Activated CD8-positive, alpha-beta memory T cell treated with anti-CD3 and anti-CD28 coated beads, Interleukin-2, amount 10 ng/mL, durations not matched to agents 7 days and 5 days (primary cell): Measurements from ENCODE around the gene CROCC2. TPM values are rescaled to one million over a fixed set of nuclear protein-coding genes. Genes with fewer than 3 reads are reported as not detected.

Experiments
- ATAC-seq: fragments of 150-1000 bp; cut with Tn5 transposase; one replicate; pipeline ENCODE4 v1.10.0; 2021; ENCODE audit warnings: moderate library complexity
- CTCF ChIA-PET: fragments of 350-600 bp; sonication (Branson Sonifier 250); formaldehyde crosslinking; loops from one replicate; lab custom pipeline; 2021; ENCODE audit warnings: antibody characterized with exemption; lab: Charles Lee
- DNase-seq: peaks from one replicate; pipeline ENCODE4 v3.0.0-alpha.2; 2020
- H3K27ac Mint-ChIP-seq: one replicate; pipeline ENCODE4 v1.8.0; 2021; ENCODE audit warnings: mild to moderate bottlenecking, mixed read lengths
- H3K27me3 Mint-ChIP-seq: one replicate; pipeline ENCODE4 v1.8.0; 2021; ENCODE audit warnings: mixed read lengths
- H3K36me3 Mint-ChIP-seq: one replicate; pipeline ENCODE4 v1.8.0; 2021; ENCODE audit warnings: mild to moderate bottlenecking, mixed read lengths
- H3K4me1 Mint-ChIP-seq: one replicate; pipeline ENCODE4 v1.8.0; 2021; ENCODE audit warnings: mixed read lengths
- H3K4me3 Mint-ChIP-seq: one replicate; pipeline ENCODE4 v1.8.0; 2021; ENCODE audit warnings: mild to moderate bottlenecking, moderate library complexity, mixed read lengths
- H3K9me3 Mint-ChIP-seq: one replicate; pipeline ENCODE4 v1.8.0; 2022; ENCODE audit warnings: low read depth, mixed read lengths
- total RNA-seq, 2 experiments: library from RNA; stranded (reverse); gene quantifications; one replicate each; pipeline ENCODE4 v1.2.3, GENCODE V29; 2021

The CROCC2 gene
- total RNA-seq, 2 experiments from 2014 or later, result not detected

- ATAC-seq (no peak), DNase-seq (no peak)
- Mint-ChIP-seq H3K36me3 (no peaks in the 10 kb centered on the region), H3K4me3 (no peak overlapping the region), H3K9me3 (no peaks in the 10 kb centered on the region), H3K4me1 (no peaks in the 10 kb centered on the region), H3K27me3 (no peaks in the 10 kb centered on the region), H3K27ac (no peak overlapping the region)
- CTCF ChIA-PET, result no interaction called here
Measured at GRCh38 chr2:240872317-240873097, 33.6 kb upstream of the CROCC2 start.

- CTCF ChIA-PET, result no interaction called here
- no peaks in the 10 kb centered on the region for H3K4me1 Mint-ChIP-seq
- H3K27ac Mint-ChIP-seq, result no peak overlapping the region
- ATAC-seq (no peak), DNase-seq (no peak)
- H3K27me3 Mint-ChIP-seq, result no peaks in the 10 kb centered on the region
- H3K4me3 Mint-ChIP-seq, result no peak overlapping the region
- no peaks in the 10 kb centered on the region for H3K9me3 Mint-ChIP-seq
- no peaks in the 10 kb centered on the region for H3K36me3 Mint-ChIP-seq
Measured at GRCh38 chr2:240873098-240873788, 32.9 kb upstream of the CROCC2 start.

DNA sequence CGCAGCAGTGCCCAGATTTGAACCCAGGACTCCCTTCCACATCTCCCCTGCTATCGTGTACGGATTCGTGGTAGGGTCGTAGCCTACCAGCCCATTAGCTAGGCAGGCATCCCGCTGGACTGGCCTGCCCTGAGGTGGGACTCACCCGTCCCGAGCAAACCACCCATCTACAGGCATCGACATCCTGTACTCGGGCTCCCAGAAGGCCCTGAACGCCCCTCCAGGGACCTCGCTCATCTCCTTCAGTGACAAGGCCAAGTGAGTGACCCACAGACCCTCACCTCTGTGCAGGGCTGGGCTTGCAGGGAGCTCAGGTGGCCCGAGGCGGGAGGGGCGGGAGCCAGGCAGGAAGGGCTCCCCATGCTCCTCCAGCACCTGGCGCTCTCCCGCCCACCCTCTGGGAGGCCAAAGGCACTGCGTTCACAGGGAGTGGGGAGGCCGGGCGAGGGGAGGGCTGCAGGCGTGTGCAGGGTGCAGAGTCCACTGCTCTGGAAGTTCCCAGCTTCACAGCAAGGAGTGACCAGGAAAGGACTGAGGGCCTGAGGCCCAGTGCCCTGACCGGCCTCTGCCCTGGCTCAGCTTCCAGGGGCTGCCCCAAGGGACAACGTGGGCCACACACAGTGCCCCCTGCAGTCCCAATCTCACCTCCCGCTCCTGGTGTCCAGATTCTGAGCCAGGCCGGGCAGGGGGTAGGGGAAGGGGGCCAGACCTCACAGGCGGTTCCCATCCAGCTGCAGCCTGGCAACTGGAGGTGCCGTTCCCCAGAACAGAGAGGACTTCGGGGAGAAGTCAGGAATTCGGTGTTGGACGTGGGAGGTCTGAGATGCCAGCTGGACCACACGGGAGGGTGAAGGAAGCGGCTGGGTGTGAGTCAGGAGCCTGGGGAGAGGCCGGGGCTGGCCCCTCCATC, 32.1 kb upstream of the CROCC2 start:
- Mint-ChIP-seq H3K4me3 (no peak overlapping the region), H3K4me1 (no peaks in the 10 kb centered on the region), H3K27ac (no peak overlapping the region), H3K9me3 (no peaks in the 10 kb centered on the region), H3K27me3 (no peaks in the 10 kb centered on the region), H3K36me3 (no peaks in the 10 kb centered on the region)
- CTCF ChIA-PET, result no interaction called here
- ATAC-seq, result no peak
- DNase-seq, result no peak

- Mint-ChIP-seq H3K27ac (no peak overlapping the region), H3K4me3 (no peak overlapping the region), H3K9me3 (no peaks in the 10 kb centered on the region), H3K36me3 (no peaks in the 10 kb centered on the region), H3K27me3 (no peaks in the 10 kb centered on the region), H3K4me1 (no peaks in the 10 kb centered on the region)
- ATAC-seq (no peak), DNase-seq (no peak)
- CTCF ChIA-PET, result no interaction called here
Measured at GRCh38 chr2:240874715-240875227, 31.4 kb upstream of the CROCC2 start.

- no peaks in the 10 kb centered on the region for H3K4me1 Mint-ChIP-seq
- no peak overlapping the region for H3K4me3 Mint-ChIP-seq
- H3K27ac Mint-ChIP-seq, result no peak overlapping the region
- CTCF ChIA-PET, result no interaction called here
- H3K9me3 Mint-ChIP-seq, result no peaks in the 10 kb centered on the region
- ATAC-seq, result no peak
- no peaks in the 10 kb centered on the region for H3K36me3 Mint-ChIP-seq
- H3K27me3 Mint-ChIP-seq, result no peaks in the 10 kb centered on the region
- DNase-seq, result no peak
Measured at GRCh38 chr2:240875228-240876034, 30.7 kb upstream of the CROCC2 start.

GRCh38 chr2:240876035-240876474, 30.1 kb upstream of the CROCC2 start:
- no peaks in the 10 kb centered on the region for H3K9me3 Mint-ChIP-seq
- CTCF ChIA-PET, result no interaction called here
- ATAC-seq (no peak), DNase-seq (no peak)
- no peaks in the 10 kb centered on the region for H3K36me3 Mint-ChIP-seq
- H3K27ac Mint-ChIP-seq, result no peak overlapping the region
- no peak overlapping the region for H3K4me3 Mint-ChIP-seq
- H3K4me1 Mint-ChIP-seq, result no peaks in the 10 kb centered on the region
- no peaks in the 10 kb centered on the region for H3K27me3 Mint-ChIP-seq

GRCh38 chr2:240876475-240877251, 29.5 kb upstream of the CROCC2 start:
- DNase-seq (no peak), ATAC-seq (no peak)
- Mint-ChIP-seq H3K4me3 (no peak overlapping the region), H3K9me3 (no peaks in the 10 kb centered on the region), H3K27ac (no peak overlapping the region), H3K36me3 (no peaks in the 10 kb centered on the region), H3K27me3 (no peaks in the 10 kb centered on the region), H3K4me1 (no peaks in the 10 kb centered on the region)
- CTCF ChIA-PET, result no interaction called here

DNA sequence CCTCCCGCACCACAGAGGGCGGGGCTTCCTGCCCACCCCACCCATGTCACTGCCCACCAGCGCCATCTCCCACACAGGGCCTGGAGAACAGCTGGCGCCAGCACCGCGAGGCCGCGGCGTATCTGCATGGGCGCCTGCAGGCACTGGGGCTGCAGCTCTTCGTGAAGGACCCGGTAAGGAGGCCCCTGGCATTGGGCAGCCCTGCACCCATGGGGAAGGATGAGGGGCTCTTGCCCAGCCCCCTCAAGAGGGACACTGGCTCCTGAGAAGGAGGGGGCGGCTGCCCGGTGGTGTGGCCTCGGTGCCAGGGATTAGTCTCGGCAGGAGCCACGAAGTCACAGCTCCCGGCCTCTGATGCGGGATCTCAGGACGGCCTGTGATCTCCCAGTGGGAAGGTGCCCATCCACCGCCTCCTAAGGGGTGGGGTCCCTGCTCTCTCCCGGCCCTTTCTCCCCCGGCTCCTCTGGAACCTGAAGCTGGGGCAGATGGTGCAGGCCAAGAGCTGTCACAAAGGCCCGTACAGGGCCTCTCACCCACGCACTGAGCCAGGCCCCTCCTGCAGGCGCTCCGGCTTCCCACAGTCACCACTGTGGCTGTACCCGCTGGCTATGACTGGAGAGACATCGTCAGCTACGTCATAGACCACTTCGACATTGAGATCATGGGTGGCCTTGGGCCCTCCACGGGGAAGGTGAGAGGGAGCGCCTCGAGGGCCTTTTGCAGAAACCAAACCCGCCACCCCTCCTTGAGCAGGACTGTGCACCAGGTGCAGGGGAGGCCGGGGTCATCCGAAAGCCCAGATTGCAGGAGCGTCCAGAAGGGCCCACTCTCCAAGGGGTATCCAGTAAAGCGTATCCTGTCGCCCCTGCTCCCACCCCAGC, 28.4 kb upstream of the CROCC2 start:
- Mint-ChIP-seq H3K27ac (no peak overlapping the region), H3K4me3 (no peak overlapping the region), H3K27me3 (peaks cover 2% of the 10 kb centered on the region), H3K9me3 (no peaks in the 10 kb centered on the region), H3K36me3 (no peaks in the 10 kb centered on the region), H3K4me1 (no peaks in the 10 kb centered on the region)
- ATAC-seq (no peak), DNase-seq (no peak)
- CTCF ChIA-PET, result no interaction called here

DNA sequence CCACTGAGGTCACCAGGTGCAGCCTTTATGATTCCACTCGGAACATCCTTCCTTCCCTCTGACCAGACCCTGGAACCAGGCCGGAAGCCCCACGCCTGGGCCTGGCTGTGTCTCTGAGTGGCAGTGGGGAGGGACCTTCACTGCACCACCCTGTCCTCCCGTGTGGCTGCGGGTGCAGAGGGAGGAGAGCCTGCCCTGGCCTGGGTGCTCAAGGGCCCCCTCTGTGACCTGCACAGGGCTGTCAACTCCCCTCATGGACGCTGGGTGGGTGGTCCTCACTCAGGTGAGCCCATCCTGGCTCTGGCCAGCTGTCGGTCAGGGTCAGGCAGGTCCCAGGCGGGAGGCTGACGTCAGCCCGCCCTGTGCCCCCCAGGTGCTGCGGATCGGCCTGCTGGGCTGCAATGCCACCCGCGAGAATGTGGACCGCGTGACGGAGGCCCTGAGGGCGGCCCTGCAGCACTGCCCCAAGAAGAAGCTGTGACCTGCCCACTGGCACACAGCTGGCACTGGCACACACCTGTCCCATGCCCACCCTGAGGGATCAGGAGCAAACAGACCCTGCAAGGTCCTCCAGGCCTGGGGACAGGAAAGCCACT, 27.7 kb upstream of the CROCC2 start:
- Mint-ChIP-seq H3K4me3 (no peak overlapping the region), H3K9me3 (no peaks in the 10 kb centered on the region), H3K36me3 (no peaks in the 10 kb centered on the region), H3K27me3 (peaks cover 2% of the 10 kb centered on the region), H3K27ac (no peak overlapping the region), H3K4me1 (no peaks in the 10 kb centered on the region)
- DNase-seq (no peak), ATAC-seq (no peak)
- CTCF ChIA-PET, result no interaction called here

- Mint-ChIP-seq H3K4me1 (no peaks in the 10 kb centered on the region), H3K4me3 (no peak overlapping the region), H3K27me3 (peaks cover 2% of the 10 kb centered on the region), H3K9me3 (no peaks in the 10 kb centered on the region), H3K27ac (no peak overlapping the region), H3K36me3 (no peaks in the 10 kb centered on the region)
- ATAC-seq (no peak), DNase-seq (no peak)
- CTCF ChIA-PET, result no interaction called here
Measured at GRCh38 chr2:240879105-240879504, 27.0 kb upstream of the CROCC2 start.

DNA sequence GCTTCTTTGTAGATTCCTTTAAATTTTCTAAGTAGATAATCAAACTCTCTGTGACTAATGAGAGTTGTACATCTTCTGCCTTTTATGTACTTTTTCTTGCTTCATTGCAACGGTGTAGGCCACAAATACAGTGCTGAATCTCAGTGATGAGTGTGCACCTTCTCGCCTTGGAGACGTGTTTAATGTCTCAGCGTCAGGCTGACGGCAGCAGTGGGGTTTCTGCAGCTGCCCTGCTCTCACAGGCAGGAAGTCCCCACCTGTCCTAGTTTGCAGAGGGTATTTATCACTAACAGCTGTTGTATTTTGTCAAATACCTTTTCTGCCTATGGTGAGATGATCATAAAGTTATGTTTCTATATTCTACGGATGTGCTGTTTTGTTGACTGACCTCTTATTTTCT, 24.2 kb upstream of the CROCC2 start:
- no peak overlapping the region for H3K27ac Mint-ChIP-seq
- CTCF ChIA-PET, result no interaction called here
- H3K4me3 Mint-ChIP-seq, result no peak overlapping the region
- H3K9me3 Mint-ChIP-seq, result no peaks in the 10 kb centered on the region
- H3K4me1 Mint-ChIP-seq, result no peaks in the 10 kb centered on the region
- DNase-seq (no peak), ATAC-seq (no peak)
- H3K27me3 Mint-ChIP-seq, result peaks cover 2% of the 10 kb centered on the region
- no peaks in the 10 kb centered on the region for H3K36me3 Mint-ChIP-seq
